DLD1 (cell line): ENCODE measurements around the gene FOXC2.

Experiments used
- in situ Hi-C: cut with HindIII; loops from 2 replicates; pipeline ENCODE4 v1.10.0; 2017; ENCODE audit warnings: low sequenced_read_pairs

Gene FOXC2

GRCh38 chr16:86570558-86571529 is 4.2 kb downstream of the FOXC2 start:
- in situ Hi-C loops: loop anchor here (25.0 kb wide), 1 partner anchor 191 kb away; no protein-coding TSS in a partner anchor

GRCh38 chr16:86571530-86571915 is 4.9 kb downstream of the FOXC2 start:
- in situ Hi-C loops: loop anchor here (25.0 kb wide), 1 partner anchor 191 kb away; no protein-coding TSS in a partner anchor

GRCh38 chr16:86572041-86572521 is 5.5 kb downstream of the FOXC2 start:
- in situ Hi-C loops: loop anchor here (25.0 kb wide), 1 partner anchor 190 kb away; no protein-coding TSS in a partner anchor

- in situ Hi-C loops: loop anchor here (25.0 kb wide), 1 partner anchor 190 kb away; no protein-coding TSS in a partner anchor
These were observed 6.0 kb downstream of the FOXC2 start for GRCh38 chr16:86572606-86573005.

GRCh38 chr16:86573215-86573614 is 6.6 kb downstream of the FOXC2 start:
- in situ Hi-C loops: loop anchor here (25.0 kb wide), 1 partner anchor 189 kb away; no protein-coding TSS in a partner anchor

GRCh38 chr16:86573646-86574508 is 7.2 kb downstream of the FOXC2 start:
- in situ Hi-C loops: loop anchor here (25.0 kb wide), 1 partner anchor 188 kb away; no protein-coding TSS in a partner anchor

- in situ Hi-C loops: loop anchor here (25.0 kb wide), 1 partner anchor 188 kb away; no protein-coding TSS in a partner anchor
These were observed 8.0 kb downstream of the FOXC2 start for GRCh38 chr16:86574646-86575045.

- in situ Hi-C loops: no loop called here
These were observed 8.6 kb downstream of the FOXC2 start for GRCh38 chr16:86575095-86575685.

GRCh38 chr16:86575754-86576557 is 9.3 kb downstream of the FOXC2 start:
- in situ Hi-C loops: no loop called here

- in situ Hi-C loops: no loop called here
These were observed 10.1 kb downstream of the FOXC2 start for GRCh38 chr16:86576591-86577313.

GRCh38 chr16:86577314-86577971 is 10.8 kb downstream of the FOXC2 start:
- in situ Hi-C loops: no loop called here

- in situ Hi-C loops: no loop called here
These were observed 11.5 kb downstream of the FOXC2 start, which contains the start of gene FOXL1 for GRCh38 chr16:86578061-86578599. FOXL1 (plus strand) TSS chr16:86578549; CDS start chr16:86578724, 175 bp downstream.

- in situ Hi-C loops: no loop called here
These were observed 12.1 kb downstream of the FOXC2 start for GRCh38 chr16:86578611-86579267.

- in situ Hi-C loops: no loop called here
These were observed 12.8 kb downstream of the FOXC2 start for GRCh38 chr16:86579268-86580062.

GRCh38 chr16:86580063-86580790 is 13.6 kb downstream of the FOXC2 start:
- in situ Hi-C loops: no loop called here

GRCh38 chr16:86580791-86581170 is 14.2 kb downstream of the FOXC2 start:
- in situ Hi-C loops: no loop called here
